K562 (cell line): ENCODE data around the gene PUDP. TPM values are rescaled to one million over a fixed set of nuclear protein-coding genes. Genes with fewer than 3 reads are reported as not detected.

Experiments used
- ATAC-seq: fragments of 200-7000 bp; cut with Tn5 transposase; 3 replicates; pipeline ENCODE4 v1.9.1; 2020; ENCODE audit warnings: moderate library complexity
- BruUV-seq: library from RNA; stranded (reverse); fragments of 400-500 nt; replicated peaks from 2 replicates; lab custom pipeline; 2021; lab: Mats Ljungman, UMichigan
- CTCF ChIA-PET: fragments of 300-600 bp; formaldehyde crosslinking; extraction: SDS; loops from one replicate; lab custom pipeline; 2021; ENCODE audit warnings: low intra/inter-chr PET ratio; lab: Yijun Ruan, JAX
- POLR2A ChIA-PET: fragments of 300-600, 350-650 bp; sonication (Branson Sonifier 250); formaldehyde crosslinking; extraction: SDS; loops from one replicate; lab custom pipeline; 2021; ENCODE audit warnings: antibody characterized with exemption, inconsistent platforms; lab: Yijun Ruan, JAX
- DNase-seq, 4 experiments: peaks; one replicate each; pipeline versions ENCODE4 v3.0.0 to v3.0.0-alpha.2; 2011 to 2018; ENCODE audit warnings: low spot score in 3 of 4, mixed read lengths in 3 of 4; ENCODE audit errors: extremely low read depth in 1 of 4
- FAIRE-seq: peaks from 2 replicates; lab custom pipeline; 2011; peaks lifted over from hg19 to GRCh38; lab: Jason Lieb, UNC
- H2AFZ ChIP-seq: 2 replicates; pipeline ENCODE4 v1.6.0; 2011; ENCODE audit warnings: low read depth, low read length, control low read depth, inconsistent platforms
- H3K27ac ChIP-seq: fragments of 200-600 bp; 3 replicates; pipeline ENCODE4 v1.8.0; 2011; ENCODE audit warnings: low read depth, mild to moderate bottlenecking, control low read depth, inconsistent platforms, low read length, moderate library complexity, mixed read lengths; ENCODE audit errors: extremely low read depth
- H3K27me3 ChIP-seq, 2 experiments: fragments of 300-600 bp in 1 of 2; 2 replicates in 1 of 2; 3 replicates in 1 of 2; pipeline versions ENCODE4 v1.6.0 to v1.8.0; 2011; ENCODE audit warnings: inconsistent platforms in 2 of 2, low read length in 2 of 2, mild to moderate bottlenecking in 1 of 2, mixed read lengths in 1 of 2, moderate library complexity in 1 of 2; ENCODE audit not compliant: control insufficient read depth in 2 of 2, insufficient read depth in 2 of 2
- H3K36me3 ChIP-seq: fragments of 300-600 bp; 3 replicates; pipeline ENCODE4 v1.8.0; 2011; ENCODE audit warnings: mild to moderate bottlenecking, low read length, inconsistent platforms; ENCODE audit not compliant: control insufficient read depth, insufficient read depth
- H3K4me1 ChIP-seq, 2 experiments: fragments of 200-600 bp in 1 of 2; replicated peaks in 1 of 2; 2 replicates in 1 of 2; 3 replicates in 1 of 2; pipeline versions ENCODE4 v1.5.1 to v1.8.0; 2011; ENCODE audit warnings: inconsistent platforms in 2 of 2, low read length in 2 of 2, mild to moderate bottlenecking in 1 of 2, mixed read lengths in 1 of 2, moderate library complexity in 1 of 2; ENCODE audit not compliant: control insufficient read depth in 2 of 2, insufficient read depth in 2 of 2
- H3K4me2 ChIP-seq: 2 replicates; pipeline ENCODE4 v1.6.1; 2011; ENCODE audit warnings: low read length, control low read depth, inconsistent platforms, mixed read lengths; ENCODE audit not compliant: insufficient read depth
- H3K4me3 ChIP-seq: fragments of 200-600 bp; sonication (generic), shearing (Covaris generic); 2 replicates; pipeline ENCODE4 v1.5.1; 2016; ENCODE audit warnings: control low read depth, inconsistent platforms
- H3K79me2 ChIP-seq: fragments of 200-600 bp; 3 replicates; pipeline ENCODE4 v1.8.0; 2011; ENCODE audit warnings: low read length, inconsistent platforms; ENCODE audit not compliant: control insufficient read depth, insufficient read depth
- H3K9ac ChIP-seq, 2 experiments: 2 replicates each; pipeline versions ENCODE4 v1.6.0 to v1.6.1; 2011; ENCODE audit warnings: low read depth in 2 of 2, low read length in 2 of 2, control low read depth in 1 of 2, inconsistent platforms in 1 of 2, mild to moderate bottlenecking in 1 of 2, mixed read lengths in 1 of 2; ENCODE audit not compliant: insufficient read depth in 1 of 2
- H3K9me1 ChIP-seq: one replicate; pipeline ENCODE4 v1.6.0; 2011; ENCODE audit warnings: inconsistent platforms, mild to moderate bottlenecking, low read length, moderate library complexity; ENCODE audit not compliant: control insufficient read depth, insufficient read depth
- H3K9me3 ChIP-seq: replicated peaks from 2 replicates; pipeline ENCODE4 v1.5.1; 2011; ENCODE audit warnings: low read depth, low read length, inconsistent platforms; ENCODE audit not compliant: control insufficient read depth, insufficient read depth
- H4K20me1 ChIP-seq: replicated peaks from 2 replicates; pipeline ENCODE4 v1.6.1; 2011; ENCODE audit warnings: low read length, inconsistent platforms, mixed read lengths; ENCODE audit not compliant: control insufficient read depth, insufficient read depth
- CLOCK ChIP-seq: fragments of 250-450 bp; sonication (Bioruptor Pico); IDR thresholded peaks from 2 replicates; pipeline ENCODE4 v1.4.0; 2020; ENCODE audit warnings: mild to moderate bottlenecking, moderate library complexity, borderline replicate concordance
- MTA1 ChIP-seq: fragments of 450-650 bp; IDR thresholded peaks from 2 replicates; pipeline ENCODE4 v1.6.1; 2017; ENCODE audit warnings: borderline replicate concordance
- NBN ChIP-seq: fragments of 450-650 bp; IDR thresholded peaks from 2 replicates; pipeline ENCODE4 v1.6.1; 2016; ENCODE audit warnings: low read depth, mild to moderate bottlenecking
- POLR2A ChIP-seq: fragments of 450-650 bp; conservative IDR thresholded peaks from 2 replicates; pipeline ENCODE4 v1.6.1; 2016
- POLR3A ChIP-seq: IDR thresholded peaks from 2 replicates; pipeline ENCODE4 v1.6.1; 2011; ENCODE audit warnings: borderline replicate concordance, mild to moderate bottlenecking, moderate library complexity; ENCODE audit not compliant: insufficient read length, insufficient read depth; ENCODE audit errors: extremely low read depth
- SP1 ChIP-seq: sonication (generic); formaldehyde crosslinking; IDR thresholded peaks from 2 replicates; pipeline ENCODE4 v1.8.1; 2022; ENCODE audit warnings: mild to moderate bottlenecking, missing genetic modification reagents
- ZC3H4 ChIP-seq: sonication (generic); formaldehyde crosslinking; IDR thresholded peaks from 2 replicates; pipeline ENCODE4 v1.9.0; 2021; ENCODE audit warnings: missing genetic modification reagents, borderline replicate concordance
- ZNF583 ChIP-seq: fragments of 250-450 bp; sonication (Bioruptor Pico); IDR thresholded peaks from 2 replicates; pipeline ENCODE4 v1.4.0; 2020
- ZNF609 ChIP-seq: sonication (generic); formaldehyde crosslinking; IDR thresholded peaks from 2 replicates; pipeline ENCODE4 v1.8.1; 2023; ENCODE audit warnings: missing genetic modification reagents, mild to moderate bottlenecking, borderline replicate concordance
- WGBS: fragments of 100-300 bp; shearing (Covaris generic); methylation state at CpG from one replicate; pipeline ENCODE4 v1.1.6; 2016; ENCODE audit warnings: low coverage, mixed read lengths; ENCODE audit not compliant: insufficient coverage; ENCODE audit errors: missing lambda C conversion rate; 5-methylcytosine and 5-hydroxymethylcytosine counted together
- in situ Hi-C: fragments of 300-500 bp; cut with MboI; formaldehyde crosslinking; loops from 4 replicates; pipeline ENCODE4 v1.15.0; 2018; ENCODE audit warnings: inconsistent platforms, mixed read lengths
- intact Hi-C: fragments of 100-400 bp; cut with micrococcal nuclease; formaldehyde crosslinking; loops from 2 replicates; pipeline ENCODE4 v1.14.2; 2022
- polyA plus RNA-seq, 8 experiments: library from polyadenylated mRNA; depleted of rRNA in 4 of 8; stranded (reverse) in 5 of 8; unstranded in 3 of 8; fragments of >200 nt; fragmentation: Nextera tagmentation in 2 of 8; fragmentation: Illumina TruSeq in 1 of 8; extraction: Ambion mirVana in 2 of 8; extraction: Trizol in 1 of 8; gene quantifications; 2 replicates each; pipeline versions ENCODE4 v1.2.1 to v1.2.3, GENCODE V29; 2011 to 2014; ENCODE audit warnings: inconsistent platforms in 1 of 8, missing spikeins in 1 of 8
- total RNA-seq, 7 experiments: library from RNA; depleted of rRNA in 6 of 7; stranded (reverse); fragments of >200 nt in 6 of 7; fragmentation: Illumina TruSeq in 2 of 7; extraction: Trizol in 2 of 7; gene quantifications; 2 replicates each; pipeline versions ENCODE4 v1.2.1 to v1.2.3, GENCODE V29; 2011 to 2021; ENCODE audit warnings: low replicate concordance in 1 of 7

The PUDP gene
- total and polyA plus RNA-seq, 9 of the 15 experiments (the other 6 are each of a cell fraction or from before 2014, with no cell fraction given): 13.6 to 63.0 (median 29.2) TPM

GRCh38 chrX:7073336-7073735 is 74.6 kb downstream of the PUDP start:
- no peaks in the 10 kb centered on the region for H3K79me2 ChIP-seq
- ChIA-PET CTCF (no interaction called here), POLR2A (interaction anchor here (1.2 kb wide), 1 partner anchor 9 kb away, joined by 3 read pairs; no protein-coding TSS in a partner anchor)
- H3K9me1 ChIP-seq: no peaks in the 10 kb centered on the region
- no peak for TF ChIP-seq ZC3H4
- no peak for TF ChIP-seq POLR2A
- no peak for TF ChIP-seq NBN
- TF ChIP-seq CLOCK (CRISPR knock-in tag): no peak
- TF ChIP-seq ZNF583 (CRISPR knock-in tag): no peak
- no peak for TF ChIP-seq POLR3A
- no peak for TF ChIP-seq ZNF609 (CRISPR knock-in tag)
- no peak for TF ChIP-seq MTA1
- no peak for TF ChIP-seq SP1 (CRISPR knock-in tag)
- H3K9me3 ChIP-seq: no peaks in the 10 kb centered on the region
- no peak overlapping the region for H3K27ac ChIP-seq
- no peak for FAIRE-seq
- H3K27me3 ChIP-seq: no peaks in the 10 kb centered on the region
- no peak overlapping the region for H2AFZ ChIP-seq
- no peak for ATAC-seq
- H3K4me1 ChIP-seq: no peaks in the 10 kb centered on the region
- 100% methylated on average over 1 of the region's 3 CpGs for WGBS
- H3K36me3 ChIP-seq: peaks cover 12% of the 10 kb centered on the region; the same call in 2 of the 3 replicates
- no TSS peak for BruUV-seq
- no peak overlapping the region for H3K4me3 ChIP-seq
- DNase-seq: no peak
- in situ Hi-C loops: no loop called here
- H3K9ac ChIP-seq: no peak overlapping the region
- H4K20me1 ChIP-seq: no peaks in the 10 kb centered on the region
- intact Hi-C loops: no loop called here
- H3K4me2 ChIP-seq: no peak overlapping the region
